Panc1 (cell line): Measurements from ENCODE around the gene AAK1. TPM values are rescaled to one million over a fixed set of nuclear protein-coding genes. Genes with fewer than 3 reads are reported as not detected.

ENCODE experiments used
- ATAC-seq: fragments of 200-7000 bp; cut with Tn5 transposase; 2 replicates; pipeline ENCODE4 v1.9.1; 2020; ENCODE audit warnings: mild to moderate bottlenecking, moderate library complexity
- BruUV-seq: library from RNA; stranded (reverse); fragments of 400-500 nt; replicated peaks from 2 replicates; lab custom pipeline; 2021; lab: Mats Ljungman, UMichigan
- CTCF ChIA-PET: fragments of 300-600 bp; sonication (Branson Sonifier 250); formaldehyde crosslinking; loops from one replicate; lab custom pipeline; 2022; ENCODE audit warnings: antibody characterized with exemption; lab: Charles Lee
- POLR2A ChIA-PET: fragments of 300-600 bp; sonication (Branson Sonifier 250); formaldehyde crosslinking; loops from one replicate; lab custom pipeline; 2022; ENCODE audit warnings: antibody characterized with exemption; lab: Charles Lee
- DNase-seq: peaks from one replicate; pipeline ENCODE4 v3.0.0-alpha.2; 2010; ENCODE audit warnings: low read depth, low spot score
- H3K27ac ChIP-seq: 2 replicates; pipeline ENCODE4 v1.5.1; 2011; ENCODE audit warnings: mild to moderate bottlenecking, low read length, inconsistent platforms
- H3K27me3 ChIP-seq: fragments of 200-500 bp; sonication (Bioruptor generic); 2 replicates; pipeline ENCODE4 v1.6.0; 2014; ENCODE audit warnings: low read length, inconsistent platforms; ENCODE audit not compliant: control insufficient read depth, insufficient read depth
- H3K36me3 ChIP-seq: fragments of 200-500 bp; sonication (Bioruptor generic); 2 replicates; pipeline ENCODE4 v1.5.1; 2014; ENCODE audit warnings: inconsistent platforms, mild to moderate bottlenecking, low read length, moderate library complexity; ENCODE audit not compliant: control insufficient read depth, insufficient read depth
- H3K4me1 ChIP-seq: 2 replicates; pipeline ENCODE4 v1.5.1; 2011; ENCODE audit warnings: inconsistent platforms, mild to moderate bottlenecking, low read length, moderate library complexity; ENCODE audit not compliant: control insufficient read depth, insufficient read depth
- H3K4me3 ChIP-seq, 2 experiments: 2 replicates each; pipeline ENCODE4 v1.5.1; 2011 to 2012; ENCODE audit warnings: low read depth in 2 of 2, low read length in 2 of 2, mild to moderate bottlenecking in 2 of 2, inconsistent platforms in 1 of 2, moderate library complexity in 1 of 2
- H3K9me3 ChIP-seq: fragments of 200-500 bp; sonication (Bioruptor generic); 2 replicates; pipeline ENCODE4 v1.5.1; 2014; ENCODE audit warnings: low read depth, mild to moderate bottlenecking, inconsistent platforms, low read length, moderate library complexity; ENCODE audit not compliant: control insufficient read depth, insufficient read depth
- CTCF ChIP-seq: fragments of 450-650 bp; IDR thresholded peaks from 2 replicates; pipeline ENCODE4 v1.5.1; 2017; ENCODE audit warnings: mild to moderate bottlenecking
- POLR2AphosphoS5 ChIP-seq: IDR thresholded peaks from 2 replicates; pipeline ENCODE4 v1.6.1; 2012; ENCODE audit warnings: mild to moderate bottlenecking, low read depth, low read length, moderate library complexity
- REST ChIP-seq, 2 experiments: IDR thresholded peaks; 2 replicates each; pipeline ENCODE4 v1.6.1; 2011 to 2012; ENCODE audit warnings: low read depth in 2 of 2, control low read depth in 1 of 2, low read length in 1 of 2, mild to moderate bottlenecking in 1 of 2, moderate library complexity in 1 of 2; ENCODE audit not compliant: insufficient read depth in 1 of 2
- SIN3A ChIP-seq: IDR thresholded peaks from 2 replicates; pipeline ENCODE4 v1.6.1; 2012; ENCODE audit warnings: low read depth, mild to moderate bottlenecking, low read length, moderate library complexity, borderline replicate concordance; ENCODE audit not compliant: insufficient read depth
- TCF7L2 ChIP-seq: IDR thresholded peaks from 2 replicates; pipeline ENCODE4 v1.6.1; 2011; ENCODE audit warnings: mild to moderate bottlenecking, low read depth, low read length, inconsistent platforms
- in situ Hi-C: cut with HindIII; loops from 2 replicates; pipeline ENCODE4 v1.10.0; 2016; ENCODE audit warnings: low sequenced_read_pairs, low pct_unique_long_range_greater_than_20kb
- intact Hi-C: fragments of 100-400 bp; cut with micrococcal nuclease; formaldehyde crosslinking; loops from one replicate; pipeline ENCODE4 v1.10.0; 2022; ENCODE audit not compliant: unreplicated experiment
- total RNA-seq: library from RNA; stranded (reverse); gene quantifications from one replicate; pipeline ENCODE4 v1.2.1, GENCODE V29; 2021; ENCODE audit not compliant: unreplicated experiment

Gene AAK1
- total RNA-seq, 1 experiment from 2014 or later, result 123 TPM

- ChIA-PET POLR2A (interaction anchor here (0.6 kb wide), 1 partner anchor 51 kb away, joined by 12 read pairs; no protein-coding TSS in a partner anchor), CTCF (no interaction called here)
- ATAC-seq, result peak; percentile 67; the same call in 1 of the 2 replicates
- intact Hi-C loops (no loop called here), in situ Hi-C loops (no loop called here)
- DNase-seq, result no peak
- Histone ChIP-seq H3K36me3 (no peaks in the 10 kb centered on the region), H3K4me1 (peaks cover 16% of the 10 kb centered on the region), H3K27ac (peak overlapping the region; percentile 74), H3K27me3 (no peaks in the 10 kb centered on the region), H3K9me3 (no peaks in the 10 kb centered on the region), H3K4me3 (no peak overlapping the region)
- no peak for TF ChIP-seq TCF7L2
- TF ChIP-seq CTCF, result no peak
- TF ChIP-seq SIN3A, result no peak
- TF ChIP-seq REST (IDR thresholded peaks at IDR 0.05; ENCODE audit: insufficient read depth in 1 of 2, low read depth in 2 of 2, low read length in 1 of 2), result no peak
- TF ChIP-seq POLR2AphosphoS5, result no peak
- BruUV-seq, result no TSS peak
Measured at GRCh38 chr2:69683170-69683971, 39.8 kb upstream of the AAK1 start.

- POLR2A ChIA-PET, result interaction anchor here (0.7 kb wide), 1 partner anchor 21 kb away, joined by 3 read pairs; no protein-coding TSS in a partner anchor
- intact Hi-C loops, result no loop called here
- H3K27ac ChIP-seq, result peak overlapping the region; percentile 74; the same call in 1 of the 2 replicates
- TF ChIP-seq POLR2AphosphoS5 (no peak), CTCF (no peak), TCF7L2 (no peak), SIN3A (no peak)
- H3K36me3 ChIP-seq, result no peaks in the 10 kb centered on the region
- peaks cover 16% of the 10 kb centered on the region for H3K4me1 ChIP-seq
- in situ Hi-C loops, result no loop called here
- no peak overlapping the region for H3K4me3 ChIP-seq
- DNase-seq, result no peak
- BruUV-seq, result no TSS peak
- no peak for ATAC-seq
- CTCF ChIA-PET, result no interaction called here
- no peaks in the 10 kb centered on the region for H3K9me3 ChIP-seq
- no peaks in the 10 kb centered on the region for H3K27me3 ChIP-seq
Measured at GRCh38 chr2:69682525-69682924, 39.0 kb upstream of the AAK1 start.
